Astrocyte of the cerebellum (primary cell): Measurements from ENCODE around the gene KIAA0513.

Experiments used
- DNase-seq: peaks from one replicate; pipeline ENCODE4 v3.0.0-alpha.2; 2011; ENCODE audit warnings: low read depth
- H3K4me3 ChIP-seq: 2 replicates; pipeline ENCODE4 v1.5.1; 2011; ENCODE audit warnings: mild to moderate bottlenecking, low read depth, low read length, moderate library complexity
- in situ Hi-C: cut with HindIII; loops from 2 replicates; pipeline ENCODE4 v1.10.0; 2017; ENCODE audit warnings: low sequenced_read_pairs
- TF ChIP-seq, protein P1 (sequence below): IDR thresholded peaks from 2 replicates; pipeline ENCODE4 v1.5.1; 2012; ENCODE audit warnings: low read length, low read depth, moderate library complexity, mild to moderate bottlenecking; ENCODE audit errors: missing control alignments

Gene KIAA0513

DNA sequence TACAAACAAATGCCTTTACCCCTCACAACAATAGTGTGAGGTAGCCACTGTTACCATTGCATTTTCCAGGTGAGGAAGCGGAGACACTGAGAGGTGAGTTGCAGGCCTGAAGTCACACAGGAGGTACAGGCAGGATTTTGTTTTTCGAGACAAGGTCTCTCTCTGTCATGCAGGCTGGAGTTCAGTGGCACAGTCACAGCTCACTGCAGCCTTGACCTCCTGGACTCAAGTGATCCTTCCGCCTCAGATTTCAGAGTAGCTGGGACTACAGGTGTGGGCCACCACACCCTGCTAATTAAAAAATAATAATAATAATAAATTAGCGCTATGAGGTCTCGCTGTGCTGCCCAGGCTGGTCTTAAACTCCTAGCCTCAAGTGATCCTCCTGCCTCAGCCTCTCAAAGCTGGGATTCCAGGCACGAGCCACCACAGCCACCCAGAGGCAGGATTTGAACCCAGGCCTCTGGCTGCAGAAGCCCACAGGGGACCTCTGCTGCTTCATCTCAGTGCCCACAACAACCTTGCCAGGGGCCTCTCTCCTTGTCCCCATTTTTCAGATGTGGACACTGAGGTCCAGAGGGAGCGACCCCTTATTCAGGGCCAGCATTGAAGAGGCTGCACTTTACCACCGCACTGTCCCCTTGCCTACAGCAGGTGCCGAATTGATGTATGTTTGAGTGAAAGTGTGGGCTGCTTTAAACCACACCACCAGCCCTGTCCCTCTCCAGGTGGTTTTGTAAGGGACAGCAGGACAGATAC is 100.7 kb downstream of the KIAA0513 start:
- TF ChIP-seq, protein P1, sequence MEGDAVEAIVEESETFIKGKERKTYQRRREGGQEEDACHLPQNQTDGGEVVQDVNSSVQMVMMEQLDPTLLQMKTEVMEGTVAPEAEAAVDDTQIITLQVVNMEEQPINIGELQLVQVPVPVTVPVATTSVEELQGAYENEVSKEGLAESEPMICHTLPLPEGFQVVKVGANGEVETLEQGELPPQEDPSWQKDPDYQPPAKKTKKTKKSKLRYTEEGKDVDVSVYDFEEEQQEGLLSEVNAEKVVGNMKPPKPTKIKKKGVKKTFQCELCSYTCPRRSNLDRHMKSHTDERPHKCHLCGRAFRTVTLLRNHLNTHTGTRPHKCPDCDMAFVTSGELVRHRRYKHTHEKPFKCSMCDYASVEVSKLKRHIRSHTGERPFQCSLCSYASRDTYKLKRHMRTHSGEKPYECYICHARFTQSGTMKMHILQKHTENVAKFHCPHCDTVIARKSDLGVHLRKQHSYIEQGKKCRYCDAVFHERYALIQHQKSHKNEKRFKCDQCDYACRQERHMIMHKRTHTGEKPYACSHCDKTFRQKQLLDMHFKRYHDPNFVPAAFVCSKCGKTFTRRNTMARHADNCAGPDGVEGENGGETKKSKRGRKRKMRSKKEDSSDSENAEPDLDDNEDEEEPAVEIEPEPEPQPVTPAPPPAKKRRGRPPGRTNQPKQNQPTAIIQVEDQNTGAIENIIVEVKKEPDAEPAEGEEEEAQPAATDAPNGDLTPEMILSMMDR: no peak
- H3K4me3 ChIP-seq: no peak overlapping the region
- DNase-seq: no peak
- in situ Hi-C loops: no loop called here

DNA sequence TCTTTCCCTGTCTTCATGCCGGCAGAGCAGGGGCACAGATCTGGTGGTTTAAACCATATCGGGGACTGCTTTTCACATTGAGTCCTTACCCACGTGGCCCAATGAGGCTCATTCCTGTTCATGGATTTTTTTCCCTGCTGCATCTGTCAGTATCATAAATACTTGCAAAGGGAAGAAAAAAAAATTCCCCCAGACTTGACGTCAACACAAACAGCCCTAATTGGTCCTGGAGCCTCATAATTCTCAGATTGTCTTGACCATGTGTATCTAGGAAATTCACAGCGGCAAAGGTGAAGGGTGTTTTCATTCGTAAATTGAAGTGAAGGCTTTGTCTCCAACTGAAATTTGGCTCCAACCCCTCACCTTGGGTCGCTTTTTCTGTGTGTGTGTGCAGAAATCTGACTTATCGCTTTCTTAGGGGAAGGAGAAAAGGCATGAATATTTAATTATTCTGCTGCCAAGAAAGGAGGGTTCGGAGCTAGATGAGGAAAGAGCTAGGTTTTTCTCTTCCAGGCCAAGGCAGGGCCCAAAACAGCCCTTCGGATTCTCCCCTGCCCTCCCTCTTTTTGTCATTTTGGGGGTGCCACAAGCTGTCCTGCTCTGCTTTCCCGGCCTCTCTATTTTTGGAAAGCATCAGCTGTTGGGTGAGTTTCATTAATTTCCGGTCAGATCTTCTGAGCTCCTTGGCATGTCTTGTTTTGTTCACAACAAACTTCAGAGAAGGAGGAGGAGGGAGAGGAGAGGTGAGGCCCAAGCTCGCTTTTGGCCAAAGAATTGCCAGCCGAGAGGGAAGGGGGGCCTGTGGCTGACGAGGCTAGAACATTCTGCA is 102.5 kb downstream of the KIAA0513 start:
- in situ Hi-C loops: no loop called here
- TF ChIP-seq, protein P1: no peak
- no peak overlapping the region for H3K4me3 ChIP-seq
- no peak for DNase-seq

DNA sequence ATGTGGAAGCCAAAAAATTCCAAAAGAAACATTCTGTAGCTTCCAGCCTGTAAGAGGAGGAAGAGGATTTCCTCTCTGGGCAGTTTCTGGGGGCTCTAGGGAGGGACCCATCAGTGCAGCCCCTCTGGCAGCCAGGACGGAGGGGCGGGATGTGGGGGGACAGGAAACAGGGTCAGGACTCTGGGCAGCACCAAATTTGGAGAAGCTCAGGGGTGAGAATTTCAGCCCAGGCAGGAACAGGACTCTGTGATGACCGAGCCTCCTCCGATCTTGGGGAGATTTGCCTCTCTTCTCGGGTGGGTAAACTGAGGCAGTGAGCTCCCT is 103.1 kb downstream of the KIAA0513 start:
- no peak overlapping the region for H3K4me3 ChIP-seq
- no peak for DNase-seq
- TF ChIP-seq, protein P1: no peak
- in situ Hi-C loops: no loop called here

DNA sequence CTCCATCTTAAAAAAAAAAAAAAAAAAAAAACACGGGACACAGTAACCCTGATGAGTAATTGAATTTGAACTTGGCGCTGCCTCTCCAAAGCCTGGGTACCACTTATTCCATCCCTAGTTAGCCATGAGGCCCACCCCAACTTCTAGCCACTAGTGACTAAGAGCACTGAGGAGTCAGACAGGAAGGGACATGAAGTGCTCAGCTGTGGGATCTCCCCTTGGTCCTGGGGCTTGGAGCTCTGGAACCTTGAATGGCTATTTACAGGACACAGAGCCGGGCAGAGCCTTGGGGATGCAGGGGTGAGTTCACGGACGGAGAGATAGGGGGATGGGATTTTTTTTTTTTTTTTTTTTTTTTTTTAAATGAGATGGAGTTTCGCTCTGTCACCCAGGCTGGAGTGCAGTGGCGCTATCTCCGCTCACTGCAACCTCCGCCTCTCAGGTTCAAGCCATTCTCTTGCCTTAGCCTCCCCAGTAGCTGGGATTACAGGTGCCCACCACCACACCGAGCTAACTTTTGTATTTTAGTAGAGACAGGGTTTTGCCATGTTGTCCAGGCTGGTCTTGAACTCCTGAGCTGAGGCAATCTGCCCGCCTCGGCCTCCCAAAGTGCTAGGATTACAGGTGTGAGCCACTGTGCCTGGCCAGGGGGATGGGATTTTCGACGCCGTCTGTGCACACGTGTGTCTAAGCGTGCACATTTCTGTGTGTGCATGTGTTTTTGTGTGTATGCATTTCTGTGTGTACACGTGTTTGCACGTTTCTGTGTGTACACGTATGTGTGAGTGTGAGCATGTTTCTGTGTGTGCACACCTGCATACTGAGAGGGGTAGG is 105.1 kb downstream of the KIAA0513 start:
- TF ChIP-seq, protein P1: no peak
- no peak for DNase-seq
- in situ Hi-C loops: no loop called here
- H3K4me3 ChIP-seq: no peak overlapping the region

DNA sequence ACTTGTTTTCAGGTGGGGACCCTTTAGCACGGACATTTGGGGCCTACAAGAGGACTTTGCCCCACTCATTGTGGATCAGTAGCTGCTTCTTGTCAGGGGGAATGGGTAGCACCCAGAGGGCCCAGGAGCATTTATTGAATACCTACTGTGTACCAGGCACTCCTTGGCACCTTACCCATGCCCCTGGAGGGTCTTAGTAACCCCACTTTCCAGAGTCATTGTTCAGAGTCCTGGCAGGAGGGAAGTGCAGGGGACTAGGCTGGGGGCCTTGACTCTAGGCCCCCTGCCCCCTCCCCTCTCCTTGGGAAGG is 105.7 kb downstream of the KIAA0513 start:
- TF ChIP-seq, protein P1: no peak
- no peak for DNase-seq
- no peak overlapping the region for H3K4me3 ChIP-seq
- in situ Hi-C loops: no loop called here

DNA sequence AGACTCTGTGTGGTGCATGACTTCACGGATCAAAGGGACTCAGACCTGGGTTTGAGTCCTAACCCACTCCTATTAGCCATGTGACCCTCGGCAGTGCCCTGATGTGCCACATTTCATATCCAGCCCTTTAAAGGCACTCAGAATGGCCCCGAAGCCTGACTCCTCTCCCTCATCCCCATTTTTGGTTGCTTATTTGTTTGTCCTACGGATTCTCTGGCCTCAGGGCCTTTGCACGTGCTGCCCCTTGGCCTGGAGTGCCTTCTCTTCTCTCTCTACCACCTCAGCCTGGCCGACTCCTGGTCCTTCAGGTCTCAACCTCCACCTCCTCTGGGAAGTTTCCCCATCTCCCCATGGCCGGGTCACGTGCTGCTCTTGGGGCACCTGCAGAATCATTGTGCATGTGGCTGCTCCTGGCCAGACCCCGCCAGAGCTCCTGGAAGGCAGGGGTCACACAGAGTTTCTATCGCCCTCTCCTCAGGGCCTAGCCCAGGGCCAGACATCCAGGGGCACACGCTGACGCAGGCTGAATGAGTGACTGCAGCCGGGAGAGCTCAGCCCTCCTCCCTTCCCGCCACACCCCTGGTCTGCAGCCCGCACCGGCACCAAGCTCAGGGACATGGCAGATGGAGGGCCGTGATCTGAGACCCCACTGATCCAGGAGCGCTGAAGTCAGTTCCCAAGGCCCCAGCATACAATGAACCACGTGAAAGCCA is 106.6 kb downstream of the KIAA0513 start:
- TF ChIP-seq, protein P1: no peak
- in situ Hi-C loops: no loop called here
- DNase-seq: no peak
- H3K4me3 ChIP-seq: no peak overlapping the region
